ENCODE measurements around the gene INTS4.
A peak's percentile ranks its signal among the peaks of the same experiment; 100 is the strongest.

DNA sequence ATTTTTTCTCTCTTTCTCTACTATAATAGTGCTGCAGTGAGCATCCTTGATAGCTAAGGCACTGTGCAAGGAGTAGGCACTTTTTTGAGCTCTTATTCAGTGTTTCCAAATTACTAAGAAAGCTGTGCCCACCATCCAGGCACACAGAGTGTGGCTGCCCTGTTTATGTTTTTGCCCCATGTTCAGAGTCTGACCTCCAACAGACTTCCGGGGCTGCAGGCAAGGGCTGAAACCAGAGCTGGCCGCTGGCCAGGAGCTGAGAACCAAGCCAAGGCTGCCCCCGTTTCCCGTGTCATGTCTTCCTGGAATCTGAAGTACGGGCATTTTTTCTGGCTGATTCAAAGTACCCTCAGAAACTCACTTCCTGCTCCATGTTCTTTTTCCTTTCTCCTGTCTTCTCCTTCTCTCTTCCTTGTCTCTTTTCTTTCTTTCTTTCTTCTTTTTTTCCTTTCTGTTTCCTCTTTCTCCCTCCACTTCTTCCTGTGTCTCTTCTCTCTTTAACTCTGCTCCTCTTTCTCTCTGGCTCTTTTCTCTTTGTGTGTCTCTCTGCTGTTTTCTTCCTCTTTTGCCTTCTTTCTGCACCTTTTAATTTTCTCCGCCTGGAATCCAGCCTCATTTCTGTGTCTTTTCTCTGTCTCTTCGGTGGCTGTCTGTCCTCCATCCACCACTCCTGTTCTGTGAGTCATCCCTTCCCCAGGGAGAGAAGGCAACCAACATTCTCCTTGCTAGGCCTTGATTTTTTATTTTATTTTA, 45.6 kb upstream of the INTS4 start:
- TF ChIP-seq POLR2A (IDR thresholded peaks at IDR 0.05): peak; percentile 46
- TF ChIP-seq, protein P1, sequence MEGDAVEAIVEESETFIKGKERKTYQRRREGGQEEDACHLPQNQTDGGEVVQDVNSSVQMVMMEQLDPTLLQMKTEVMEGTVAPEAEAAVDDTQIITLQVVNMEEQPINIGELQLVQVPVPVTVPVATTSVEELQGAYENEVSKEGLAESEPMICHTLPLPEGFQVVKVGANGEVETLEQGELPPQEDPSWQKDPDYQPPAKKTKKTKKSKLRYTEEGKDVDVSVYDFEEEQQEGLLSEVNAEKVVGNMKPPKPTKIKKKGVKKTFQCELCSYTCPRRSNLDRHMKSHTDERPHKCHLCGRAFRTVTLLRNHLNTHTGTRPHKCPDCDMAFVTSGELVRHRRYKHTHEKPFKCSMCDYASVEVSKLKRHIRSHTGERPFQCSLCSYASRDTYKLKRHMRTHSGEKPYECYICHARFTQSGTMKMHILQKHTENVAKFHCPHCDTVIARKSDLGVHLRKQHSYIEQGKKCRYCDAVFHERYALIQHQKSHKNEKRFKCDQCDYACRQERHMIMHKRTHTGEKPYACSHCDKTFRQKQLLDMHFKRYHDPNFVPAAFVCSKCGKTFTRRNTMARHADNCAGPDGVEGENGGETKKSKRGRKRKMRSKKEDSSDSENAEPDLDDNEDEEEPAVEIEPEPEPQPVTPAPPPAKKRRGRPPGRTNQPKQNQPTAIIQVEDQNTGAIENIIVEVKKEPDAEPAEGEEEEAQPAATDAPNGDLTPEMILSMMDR (IDR thresholded peaks at IDR 0.05): no peak
